IPS-NIHi7 (cell line): ENCODE measurements around the gene TP53TG3D.
"Not testable (repeated sequence)": the region's sequence is repeated elsewhere in the genome, so short reads cannot be mapped to it uniquely, and the experiment has no call there.

Source experiments
- DNase-seq: peaks from one replicate; pipeline ENCODE4 v3.0.0; 2012; ENCODE audit warnings: mixed read lengths; ENCODE audit errors: extremely low spot score

Gene TP53TG3D

DNA sequence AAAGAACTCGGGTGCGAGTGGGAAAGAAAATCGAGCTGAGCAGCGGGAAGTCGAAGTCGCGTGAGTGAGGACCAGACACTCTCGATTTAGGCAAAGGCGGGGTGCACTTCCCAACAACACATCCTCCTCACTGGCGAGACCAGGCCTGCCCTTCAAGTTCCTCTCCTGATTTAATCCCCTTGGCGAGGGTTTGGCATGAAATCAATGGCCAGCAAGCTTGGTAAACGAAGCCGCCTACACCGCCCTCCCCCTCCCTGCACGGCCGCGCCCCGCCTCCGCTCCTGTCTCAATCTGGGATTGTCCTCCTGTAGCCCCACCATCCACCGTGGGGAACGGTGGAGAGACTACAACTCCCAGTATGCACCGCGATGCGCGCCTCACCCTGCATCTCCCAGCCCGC lies at the start of gene TP53TG3D:
Gene TP53TG3D, plus strand, starts transcription at position 301 of the 400 bp plus-strand sequence. Its CDS starts 68 bp downstream, at position 369.
- DNase-seq, result not testable (repeated sequence)

GRCh38 chr16:32253507-32253906 lies 421 bp downstream of the TP53TG3D start:
- not testable (repeated sequence) for DNase-seq

DNA sequence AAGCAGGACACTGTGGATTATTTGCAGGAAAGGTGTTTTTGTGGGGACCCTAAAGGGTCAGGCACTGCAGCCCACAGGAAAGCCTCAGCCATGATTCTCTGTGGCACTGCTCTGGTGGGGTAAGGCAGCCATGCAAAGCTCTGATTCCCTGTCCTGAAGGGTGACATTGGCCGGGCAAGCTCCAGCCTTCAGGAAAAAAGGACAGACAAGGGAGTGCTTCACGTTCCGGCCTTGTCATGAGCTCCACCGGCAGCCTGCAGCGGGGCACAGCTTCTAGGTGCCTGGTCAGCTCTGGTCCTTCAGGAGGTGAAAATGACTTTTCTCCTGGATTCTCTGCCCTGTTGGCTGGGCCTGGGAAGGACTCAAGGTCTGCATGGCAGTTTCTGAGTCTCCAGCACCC lies 8.4 kb downstream of the TP53TG3D start:
- not testable (repeated sequence) for DNase-seq

GRCh38 chr16:32263552-32263951 lies 10.5 kb downstream of the TP53TG3D start:
- not testable (repeated sequence) for DNase-seq

DNA sequence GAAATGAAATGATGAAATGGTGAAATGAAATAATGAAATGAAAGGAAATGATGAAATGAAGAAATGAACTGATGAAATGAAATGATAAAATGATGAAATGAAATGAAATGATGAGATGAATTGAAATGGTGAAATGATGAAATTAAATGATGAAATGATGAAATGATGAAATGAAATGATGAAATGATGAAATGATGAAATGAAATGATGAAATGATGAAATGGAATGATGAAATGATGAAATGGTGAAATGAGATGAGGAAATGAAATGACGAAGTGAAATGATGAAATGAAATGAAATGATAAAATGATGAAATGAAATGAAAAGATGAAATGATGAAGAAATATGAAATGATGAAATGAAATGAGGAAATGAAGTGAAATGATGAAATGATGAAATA lies 28.8 kb downstream of the TP53TG3D start:
- DNase-seq, result not testable (repeated sequence)

DNA sequence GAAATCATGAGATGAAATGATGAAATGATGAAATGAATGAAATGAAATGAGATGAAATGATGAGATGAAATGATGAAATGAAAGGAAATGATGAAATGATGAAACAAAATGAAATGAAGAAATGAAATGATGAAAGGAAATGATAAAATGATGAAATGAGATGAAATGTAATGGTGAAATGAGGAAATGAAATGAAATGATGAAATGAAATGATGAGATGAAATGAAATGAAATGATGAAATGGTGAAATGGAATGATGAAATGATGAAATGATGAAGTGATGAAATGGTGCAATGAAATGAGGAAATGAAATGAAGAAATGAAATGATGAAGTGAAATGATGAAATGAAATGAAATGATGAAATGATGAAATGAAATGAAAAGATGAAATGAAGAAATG lies 29.9 kb downstream of the TP53TG3D start:
- DNase-seq, result not testable (repeated sequence)

- not testable (repeated sequence) for DNase-seq
Observed at GRCh38 chr16:32283917-32284495, 30.9 kb downstream of the TP53TG3D start.

GRCh38 chr16:32284800-32285796 lies 32.0 kb downstream of the TP53TG3D start:
- not testable (repeated sequence) for DNase-seq

DNA sequence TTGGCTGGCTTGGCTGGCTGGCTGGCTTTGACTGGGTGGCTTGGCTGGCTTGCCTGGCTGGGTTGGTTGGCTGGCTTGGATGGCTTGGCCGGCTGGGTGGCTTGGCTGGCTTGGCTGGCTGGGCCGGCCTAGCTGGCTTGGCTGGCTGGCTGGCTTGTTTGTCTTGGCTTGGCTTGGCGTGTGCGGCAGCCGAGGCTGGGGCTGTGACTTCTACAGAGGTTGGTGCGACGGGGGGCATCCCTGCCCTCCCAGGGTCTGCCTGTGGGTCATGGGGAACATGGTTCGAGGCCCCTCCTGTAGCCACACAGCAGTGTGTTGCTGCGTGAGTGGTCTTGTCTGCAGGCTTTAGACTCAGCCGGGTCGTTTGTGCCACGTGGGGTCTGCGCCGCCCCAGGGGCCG lies 33.1 kb downstream of the TP53TG3D start:
- not testable (repeated sequence) for DNase-seq

DNA sequence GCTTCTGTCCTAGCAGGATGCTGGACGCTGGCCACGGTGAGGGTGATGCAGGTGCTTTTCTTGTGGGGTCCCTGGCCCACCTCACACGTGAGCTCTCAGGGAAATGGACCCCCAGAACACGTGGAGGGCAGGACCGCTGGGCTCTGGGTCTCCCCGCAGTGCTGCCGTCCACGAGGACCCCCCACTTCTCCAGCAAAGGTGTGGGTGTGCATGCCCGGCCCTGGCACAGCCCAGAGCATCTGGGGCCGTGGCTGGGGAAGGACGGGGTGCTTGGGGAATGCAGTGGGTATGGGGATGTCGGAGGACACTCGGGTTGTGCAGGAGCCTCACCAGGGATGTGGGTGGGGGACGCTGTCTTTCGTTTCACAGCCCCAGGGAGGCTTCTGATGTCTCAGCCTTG lies 34.7 kb downstream of the TP53TG3D start:
- DNase-seq, result not testable (repeated sequence)

DNA sequence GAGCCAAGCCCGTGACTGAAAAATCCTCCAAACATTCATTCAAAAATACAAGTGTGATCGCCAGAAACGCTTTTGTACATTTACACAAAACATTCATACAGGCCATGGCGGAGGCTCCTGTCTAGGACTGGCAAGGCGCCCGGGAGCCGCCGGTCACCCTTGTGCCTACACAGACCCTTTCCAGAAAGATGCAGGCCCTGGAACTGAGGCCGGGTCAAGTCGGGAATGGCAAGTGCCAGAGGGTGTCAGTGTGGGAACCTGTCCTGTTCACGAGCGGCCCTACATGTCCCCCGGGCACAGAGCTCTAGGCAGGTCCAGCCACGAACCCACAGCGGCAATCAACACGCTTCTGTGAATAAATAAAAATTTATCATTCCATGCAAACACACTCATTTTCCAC lies 36.1 kb downstream of the TP53TG3D start:
- not testable (repeated sequence) for DNase-seq

DNA sequence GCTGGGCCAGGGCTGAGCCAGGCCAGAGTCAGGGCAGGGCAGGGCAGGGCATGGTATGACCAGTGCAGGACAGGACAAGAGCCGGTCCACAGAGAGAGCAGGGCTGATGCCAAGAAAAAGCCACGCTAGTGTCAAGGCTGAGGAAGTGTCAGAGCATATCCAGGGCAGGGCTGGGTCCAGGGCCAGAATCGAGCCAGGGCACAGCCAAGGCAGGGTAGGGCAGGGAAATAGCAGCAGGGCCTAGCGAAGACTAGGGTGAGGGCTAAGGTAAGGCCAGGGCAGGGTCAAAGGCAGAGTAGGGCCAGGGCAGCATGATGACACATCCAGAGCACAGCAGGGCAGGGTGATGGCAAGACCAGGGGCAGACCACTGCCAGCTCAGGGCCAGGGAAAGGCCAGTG lies 49.7 kb downstream of the TP53TG3D start:
- not testable (repeated sequence) for DNase-seq
